GM21723 (cell line): ENCODE measurements around the gene ANKS1A.

Source experiments
- ATAC-seq: cut with Tn5 transposase; IDR thresholded peaks from one replicate; pipeline ENCODE4 v1.9.1; 2021; ENCODE audit warnings: mild to moderate bottlenecking, moderate library complexity; ENCODE audit not compliant: unreplicated experiment

Gene ANKS1A

GRCh38 chr6:35063701-35064280 lies 174.7 kb downstream of the ANKS1A start:
- ATAC-seq, result no peak

DNA sequence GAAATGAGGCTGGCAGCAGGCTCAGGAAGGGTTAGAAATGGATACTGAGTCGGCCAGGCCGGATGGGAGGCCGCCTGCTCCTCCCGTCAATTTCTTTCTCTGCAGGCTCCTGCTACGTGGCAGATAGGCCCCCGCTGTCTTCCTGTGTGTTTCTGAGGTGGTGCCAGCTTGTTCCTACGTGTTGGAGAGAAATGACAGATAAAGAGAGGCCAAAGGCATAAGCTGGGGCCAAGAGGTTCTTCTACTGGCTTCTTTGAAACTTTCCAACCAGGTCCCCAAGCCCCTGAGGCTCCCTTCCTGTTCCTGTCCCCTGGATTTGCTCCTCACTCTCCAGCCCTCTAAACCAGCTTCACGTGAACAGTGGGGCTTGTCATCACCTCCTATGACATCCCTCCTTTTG lies 175.2 kb downstream of the ANKS1A start:
- ATAC-seq, result no peak

DNA sequence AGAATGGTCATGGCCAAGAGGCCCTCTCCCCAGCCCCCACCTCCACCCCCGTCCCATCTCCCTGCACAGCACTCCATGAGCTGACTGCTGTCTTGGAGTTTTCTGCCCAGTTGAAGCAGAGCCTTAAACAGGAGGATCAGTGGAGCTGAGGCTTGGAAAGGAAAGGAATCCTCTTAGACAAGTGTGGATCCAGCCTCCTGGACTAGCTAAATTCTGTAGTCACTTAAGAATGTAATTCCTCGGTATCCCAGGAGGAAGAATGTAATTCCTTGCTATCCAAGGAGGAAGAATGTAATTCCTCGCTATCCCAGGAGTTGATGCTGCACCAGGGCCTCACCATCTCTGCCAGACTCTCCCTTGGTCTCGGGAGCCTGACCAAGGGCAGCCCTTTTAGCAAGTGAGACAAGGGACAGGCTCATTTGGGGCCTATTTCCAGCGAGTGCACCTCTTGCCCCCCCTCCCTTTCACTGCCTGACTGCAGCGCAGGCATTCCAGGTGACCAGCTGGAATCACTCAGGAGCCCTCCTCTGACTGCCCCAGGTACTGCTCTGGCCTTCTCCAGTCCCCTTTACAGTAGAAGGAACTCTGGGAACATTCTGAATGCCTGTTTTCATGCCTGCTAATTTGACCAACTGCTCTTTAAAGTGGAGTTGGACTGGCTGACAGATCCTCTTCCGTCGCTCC lies 175.8 kb downstream of the ANKS1A start:
- no peak for ATAC-seq

GRCh38 chr6:35065441-35065800 lies 176.4 kb downstream of the ANKS1A start:
- ATAC-seq, result no peak

- no peak for ATAC-seq
Observed at GRCh38 chr6:35065870-35066269, 176.8 kb downstream of the ANKS1A start.

DNA sequence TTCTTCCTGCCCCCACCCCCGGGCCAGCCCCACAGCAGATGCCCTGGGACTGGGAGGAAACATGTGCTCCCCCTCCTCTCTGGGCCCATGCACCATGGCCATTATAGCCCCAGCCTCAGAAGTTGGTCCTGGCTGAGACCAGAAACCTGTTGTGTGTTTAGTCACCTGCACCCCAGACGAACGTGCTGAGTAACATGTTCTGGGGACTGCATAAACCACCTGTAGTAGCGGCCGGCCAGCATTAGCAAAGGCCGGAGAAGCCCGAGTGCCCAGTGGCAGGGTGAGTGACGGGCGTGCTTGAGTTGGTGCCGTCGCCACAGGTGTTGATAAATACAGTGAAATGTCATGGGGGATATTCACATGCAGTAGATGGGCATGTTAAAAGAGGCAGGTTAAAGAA lies 178.2 kb downstream of the ANKS1A start:
- no peak for ATAC-seq

DNA sequence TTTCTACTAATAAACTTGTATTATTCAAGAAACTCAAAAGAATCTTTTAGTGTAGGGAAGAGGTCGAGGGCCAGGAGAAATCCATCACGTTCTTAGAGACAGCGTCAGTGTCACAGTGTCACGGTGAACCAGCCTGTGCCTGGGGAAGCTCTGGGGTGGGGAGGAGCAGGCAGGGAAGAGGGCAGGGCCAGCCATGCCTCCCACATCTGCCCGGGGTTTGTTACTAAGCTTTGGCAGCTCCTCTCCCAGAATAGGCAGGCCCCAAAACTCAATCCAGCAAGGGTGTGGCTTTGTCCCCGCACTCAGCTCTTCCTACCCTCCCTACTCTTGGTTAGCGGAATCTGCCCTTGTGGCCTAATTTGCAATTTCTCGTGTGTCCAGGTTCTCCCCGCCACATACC lies 179.2 kb downstream of the ANKS1A start:
- no peak for ATAC-seq

DNA sequence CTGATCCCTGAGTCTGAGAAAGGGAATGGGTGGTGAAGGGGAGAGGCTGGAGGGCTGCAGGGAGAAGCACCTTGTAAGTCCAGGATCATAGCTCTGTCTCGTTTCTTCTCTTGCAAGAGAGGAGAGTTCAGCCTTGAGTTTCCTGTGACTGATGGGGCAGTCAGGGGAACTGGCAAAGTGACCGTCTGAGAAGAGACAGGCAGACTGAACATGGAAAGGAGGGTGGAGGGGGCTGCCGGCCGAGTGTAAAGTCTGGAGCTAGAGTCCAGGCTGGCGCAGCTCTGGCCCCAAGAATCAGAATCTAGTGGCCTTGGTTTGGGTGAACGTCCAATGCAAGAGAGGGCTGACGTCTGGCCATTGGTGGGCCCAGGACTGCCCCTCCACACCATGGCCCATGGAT lies 179.6 kb downstream of the ANKS1A start:
- ATAC-seq, result no peak

DNA sequence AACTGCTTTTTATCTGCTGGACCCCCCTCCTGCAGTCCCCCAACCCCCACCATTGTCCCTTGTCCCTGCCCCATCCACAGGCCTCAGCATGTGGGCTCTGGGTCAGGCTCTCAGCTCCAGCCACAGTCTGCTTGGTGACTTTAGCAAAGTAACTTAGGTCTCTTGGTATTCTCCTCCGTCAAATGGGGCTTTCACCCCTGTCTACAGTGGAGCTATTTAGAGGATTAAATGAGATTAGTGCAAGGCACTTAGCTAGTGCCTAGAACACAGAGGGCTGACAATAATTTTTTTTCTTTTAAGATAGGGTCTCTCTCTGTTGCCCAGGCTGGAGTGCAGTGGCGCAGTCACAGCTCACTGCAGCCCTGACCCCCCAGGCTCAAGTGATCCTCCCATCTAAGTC lies 180.2 kb downstream of the ANKS1A start:
- ATAC-seq, result no peak

GRCh38 chr6:35070111-35070510 lies 181.1 kb downstream of the ANKS1A start:
- no peak for ATAC-seq

DNA sequence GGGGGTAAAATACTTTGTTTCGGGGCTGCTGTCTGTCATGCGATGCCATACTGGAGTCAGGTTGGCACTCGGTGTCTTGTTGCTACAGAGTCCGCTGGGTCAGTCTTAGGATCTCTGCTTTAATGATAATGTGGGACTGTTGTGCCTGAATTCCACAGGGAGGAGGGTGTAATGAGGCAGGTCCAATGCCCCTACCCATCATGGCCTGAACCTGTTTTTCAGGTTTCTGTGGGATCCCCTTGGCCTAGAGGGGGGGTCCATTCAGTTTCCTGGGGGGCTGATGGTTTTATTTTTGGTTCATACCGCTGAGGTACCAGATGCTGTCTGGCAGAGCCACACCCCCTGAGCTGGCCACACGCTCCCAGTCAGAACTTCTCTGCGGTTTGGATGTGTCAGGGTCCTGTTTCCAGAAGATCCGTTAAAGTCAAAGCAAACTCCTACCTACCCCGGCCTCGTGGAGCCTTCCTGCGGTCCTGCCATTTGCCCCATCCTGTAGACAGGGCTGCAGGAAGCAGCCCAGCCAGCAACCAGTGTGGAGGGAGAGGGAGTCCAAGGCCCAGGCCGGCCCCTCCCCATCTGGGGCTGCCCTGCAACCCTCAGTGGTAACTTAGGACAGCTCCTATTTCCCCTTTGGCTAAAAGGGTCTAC lies 182.4 kb downstream of the ANKS1A start:
- no peak for ATAC-seq

GRCh38 chr6:35072051-35072697 lies 183.1 kb downstream of the ANKS1A start:
- no peak for ATAC-seq

DNA sequence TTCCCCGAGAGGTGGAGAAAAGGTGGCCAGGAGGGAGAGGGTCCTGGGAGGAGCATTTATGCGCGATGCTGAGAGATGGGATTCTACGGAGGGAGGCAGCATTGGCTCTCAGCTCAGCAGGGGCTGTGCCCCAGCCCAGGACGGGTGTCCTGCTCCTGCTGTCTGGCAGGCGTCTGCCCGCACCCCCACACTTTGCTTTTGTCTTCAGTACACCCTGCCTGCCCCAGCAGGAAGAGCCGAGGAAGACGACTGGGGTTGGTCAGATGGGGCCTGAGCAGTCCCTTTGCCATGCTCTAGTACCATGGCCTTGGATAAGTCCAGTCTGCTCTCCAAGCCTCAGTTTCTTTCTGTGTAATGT lies 183.6 kb downstream of the ANKS1A start:
- ATAC-seq, result no peak

DNA sequence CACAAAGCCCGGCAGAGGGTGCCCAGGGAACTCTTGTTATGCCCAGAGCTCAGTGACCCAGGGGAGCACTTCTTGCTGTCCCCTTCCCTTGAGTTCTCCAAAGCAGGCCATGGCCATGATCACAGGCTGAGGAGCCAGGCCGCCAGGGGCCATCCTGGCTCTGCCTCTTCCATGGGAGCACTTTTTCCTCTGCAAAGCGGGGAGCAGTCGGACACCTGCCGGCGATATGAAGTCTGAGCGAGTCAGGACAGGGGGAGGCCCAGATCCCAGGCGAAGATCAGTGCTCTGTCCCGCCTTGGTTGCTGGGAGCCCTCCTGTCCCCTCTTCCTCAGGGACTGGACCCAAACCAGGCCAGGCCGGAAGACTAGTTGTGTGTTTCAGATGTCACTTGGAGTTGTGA lies 184.2 kb downstream of the ANKS1A start:
- no peak for ATAC-seq

GRCh38 chr6:35073766-35074471 lies 184.9 kb downstream of the ANKS1A start:
- ATAC-seq, result no peak

DNA sequence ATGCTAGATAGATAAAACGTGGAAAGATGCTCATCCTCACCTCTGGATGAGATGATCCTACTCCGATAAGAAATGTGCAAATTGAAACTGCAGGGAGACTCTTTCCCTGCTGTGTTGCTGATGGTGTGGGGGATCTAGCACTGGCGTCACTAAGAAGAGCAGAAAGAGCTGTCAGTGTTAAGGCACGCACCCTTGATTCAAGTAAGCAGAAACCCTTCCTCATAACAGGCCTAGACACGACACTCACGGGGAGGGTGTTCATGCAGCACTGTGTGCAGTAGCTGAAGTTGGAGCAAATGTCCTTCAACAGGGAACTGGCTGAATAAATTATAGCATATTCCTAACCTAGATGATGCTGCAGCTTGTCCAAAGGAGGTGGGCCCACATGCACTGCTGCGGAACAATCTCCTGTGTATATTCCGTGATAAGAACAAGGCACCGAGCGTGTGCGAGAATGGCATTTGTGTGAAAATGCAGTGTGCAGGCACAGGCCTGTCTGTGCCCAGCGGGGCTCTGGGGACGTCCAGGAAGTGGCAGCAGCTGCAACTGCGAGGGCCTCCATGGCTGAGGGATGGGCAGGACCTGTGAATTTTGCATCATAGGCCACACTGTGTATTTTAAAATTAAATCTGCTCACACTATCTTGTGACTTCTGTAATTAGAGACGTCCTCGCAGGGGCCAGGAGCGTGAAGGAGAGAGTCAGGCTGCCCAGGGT lies 188.1 kb downstream of the ANKS1A start:
- no peak for ATAC-seq

- no peak for ATAC-seq
Observed at GRCh38 chr6:35077713-35078105, 188.7 kb downstream of the ANKS1A start.

GRCh38 chr6:35078226-35078850 lies 189.3 kb downstream of the ANKS1A start:
- no peak for ATAC-seq

- no peak for ATAC-seq
Observed at GRCh38 chr6:35078896-35079295, 189.8 kb downstream of the ANKS1A start.

GRCh38 chr6:35079311-35080000 lies 190.4 kb downstream of the ANKS1A start:
- no peak for ATAC-seq
